ENCODE results near the gene CHL1. TPM values are rescaled to one million over a fixed set of nuclear protein-coding genes. Genes with fewer than 3 reads are reported as not detected.

CHL1 gene
- total RNA-seq, 6 experiments from 2014 or later = not detected

GRCh38 chr3:243356-243725, 46.8 kb downstream of the CHL1 start:
- DNase-seq = no peak
- Mint-ChIP-seq H3K36me3 (ENCODE audit: low read depth) (no peaks in the 10 kb centered on the region), H3K4me1 (ENCODE audit: low read depth) (no peaks in the 10 kb centered on the region), H3K27me3 (ENCODE audit: insufficient read depth) (no peaks in the 10 kb centered on the region), H3K9me3 (peaks cover 39% of the 10 kb centered on the region), H3K27ac (no peak overlapping the region), H3K4me3 (no peak overlapping the region)
- TF ChIP-seq CTCF (IDR thresholded peaks at IDR 0.05) = no peak

- Mint-ChIP-seq H3K27ac (no peak overlapping the region), H3K27me3 (ENCODE audit: insufficient read depth) (no peaks in the 10 kb centered on the region), H3K4me3 (no peak overlapping the region), H3K36me3 (ENCODE audit: low read depth) (no peaks in the 10 kb centered on the region), H3K4me1 (ENCODE audit: low read depth) (no peaks in the 10 kb centered on the region), H3K9me3 (peaks cover 37% of the 10 kb centered on the region)
- no peak for DNase-seq
- no peak for TF ChIP-seq CTCF (IDR thresholded peaks at IDR 0.05)
Observed at GRCh38 chr3:244041-244440, 47.5 kb downstream of the CHL1 start.

GRCh38 chr3:247916-248315, 51.4 kb downstream of the CHL1 start:
- Mint-ChIP-seq H3K27ac (no peak overlapping the region), H3K36me3 (ENCODE audit: low read depth) (peaks cover 4% of the 10 kb centered on the region; the same call in 1 of the 2 replicates), H3K4me1 (ENCODE audit: low read depth) (no peaks in the 10 kb centered on the region), H3K9me3 (peaks cover 24% of the 10 kb centered on the region), H3K4me3 (no peak overlapping the region), H3K27me3 (ENCODE audit: insufficient read depth) (no peaks in the 10 kb centered on the region)
- no peak for TF ChIP-seq CTCF (IDR thresholded peaks at IDR 0.05)
- no peak for DNase-seq

GRCh38 chr3:248864-249520, 52.4 kb downstream of the CHL1 start:
- H3K4me1 Mint-ChIP-seq (ENCODE audit: low read depth) = no peaks in the 10 kb centered on the region
- no peak for TF ChIP-seq CTCF (IDR thresholded peaks at IDR 0.05)
- no peak overlapping the region for H3K4me3 Mint-ChIP-seq
- H3K9me3 Mint-ChIP-seq = peaks cover 26% of the 10 kb centered on the region
- no peak for DNase-seq
- H3K27me3 Mint-ChIP-seq (ENCODE audit: insufficient read depth) = no peaks in the 10 kb centered on the region
- H3K27ac Mint-ChIP-seq = no peak overlapping the region
- peaks cover 4% of the 10 kb centered on the region; the same call in 1 of the 2 replicates for H3K36me3 Mint-ChIP-seq (ENCODE audit: low read depth)

- no peak for DNase-seq
- H3K36me3 Mint-ChIP-seq (ENCODE audit: low read depth) = peaks cover 4% of the 10 kb centered on the region; the same call in 1 of the 2 replicates
- no peak overlapping the region for H3K27ac Mint-ChIP-seq
- no peaks in the 10 kb centered on the region for H3K27me3 Mint-ChIP-seq (ENCODE audit: insufficient read depth)
- H3K4me3 Mint-ChIP-seq = no peak overlapping the region
- TF ChIP-seq CTCF (IDR thresholded peaks at IDR 0.05) = no peak
- H3K9me3 Mint-ChIP-seq = peaks cover 28% of the 10 kb centered on the region
- no peaks in the 10 kb centered on the region for H3K4me1 Mint-ChIP-seq (ENCODE audit: low read depth)
Observed at GRCh38 chr3:249587-250262, 53.2 kb downstream of the CHL1 start.

All from HFFc6 (cell line).